BLaER1 treated with 17β-estradiol and CSF1 and Interleukin-3, amounts not matched to agents 10 nM and 100 nM (cell line): ENCODE results near the gene ADAMTS13.
A peak's percentile ranks its signal among the peaks of the same experiment; 100 is the strongest.

Experiments
- H3K27ac ChIP-seq, 11 experiments: shearing (Covaris generic); formaldehyde crosslinking; 2 replicates each; pipeline ENCODE4 v1.8.1; 2022
- H3K27me3 ChIP-seq, 11 experiments: shearing (Covaris generic); formaldehyde crosslinking; 2 replicates each; pipeline ENCODE4 v1.8.1; 2022
- H3K36me3 ChIP-seq, 11 experiments: shearing (Covaris generic); formaldehyde crosslinking; 2 replicates each; pipeline ENCODE4 v1.8.1; 2022
- H3K4me1 ChIP-seq, 10 experiments: shearing (Covaris generic); formaldehyde crosslinking; 2 replicates each; pipeline ENCODE4 v1.8.1; 2022
- H3K4me2 ChIP-seq, 11 experiments: shearing (Covaris generic); formaldehyde crosslinking; 2 replicates each; pipeline ENCODE4 v1.8.1; 2022
- H3K4me3 ChIP-seq, 10 experiments: shearing (Covaris generic); formaldehyde crosslinking; 2 replicates each; pipeline ENCODE4 v1.8.1; 2022
- H3K9ac ChIP-seq, 11 experiments: shearing (Covaris generic); formaldehyde crosslinking; 2 replicates each; pipeline ENCODE4 v1.8.1; 2022
- H3K9me3 ChIP-seq, 11 experiments: shearing (Covaris generic); formaldehyde crosslinking; replicated peaks in 1 of 11; 2 replicates each; pipeline ENCODE4 v1.8.1; 2022
- H4K20me1 ChIP-seq, 11 experiments: shearing (Covaris generic); formaldehyde crosslinking; 2 replicates each; pipeline ENCODE4 v1.8.1; 2022
- Cebpa-rat ChIP-seq, 11 experiments: shearing (Covaris generic); IDR thresholded peaks; 2 replicates each; pipeline ENCODE4 v1.8.1; 2022

ADAMTS13 gene

GRCh38 chr9:133459476-133460404 is 37.6 kb downstream of the ADAMTS13 start, which contains the start of gene CACFD1:
Gene CACFD1, plus strand, starts transcription at chr9:133459978. Its CDS starts 89 bp downstream, at chr9:133460067.
- Histone ChIP-seq H3K4me1 (peaks cover 30 to 67% (median 57%) of the 10 kb centered on the region in 10 experiments), H3K9ac (peak within 1 kb of the TSS; percentile 74 to 91 (median 87)), H3K9me3 (no peaks in the 10 kb centered on the region), H3K27me3 (no peaks in the 10 kb centered on the region), H3K4me2 (peak within 1 kb of the TSS; percentile 85 to 97 (median 91)), H3K4me3 (peak within 1 kb of the TSS; percentile 65 to 84 (median 76)), H3K27ac (peak within 1 kb of the TSS; percentile 56 to 88 (median 79); a peak in 21 of 22 replicates), H3K36me3 (peaks cover 0 to 8% (median 0%) of the 10 kb centered on the region in 11 experiments; a peak in 3 of 22 replicates), H4K20me1 (peaks cover 0 to 44% (median 41%) of the 10 kb centered on the region in 11 experiments; a peak in 17 of 22 replicates)
- TF ChIP-seq Cebpa-rat (IDR thresholded peaks at IDR 0.05): no peak

GRCh38 chr9:133460405-133461175 is 38.4 kb downstream of the ADAMTS13 start:
- Histone ChIP-seq H3K4me3 (peak overlapping the region; percentile 65 to 84 (median 76)), H3K9me3 (no peaks in the 10 kb centered on the region), H3K27ac (peak overlapping the region in 10 of 11 experiments; percentile 65 to 88 (median 80); a peak in 20 of 22 replicates), H3K36me3 (peaks cover 0 to 16% (median 0%) of the 10 kb centered on the region in 11 experiments; a peak in 5 of 22 replicates), H3K9ac (peak overlapping the region; percentile 74 to 91 (median 87); a peak in 21 of 22 replicates), H3K27me3 (no peaks in the 10 kb centered on the region), H3K4me2 (peak overlapping the region; percentile 79 to 97 (median 89)), H4K20me1 (peaks cover 0 to 52% (median 46%) of the 10 kb centered on the region in 11 experiments; a peak in 17 of 22 replicates), H3K4me1 (peaks cover 30 to 67% (median 57%) of the 10 kb centered on the region in 10 experiments)
- TF ChIP-seq Cebpa-rat (IDR thresholded peaks at IDR 0.05): no peak

GRCh38 chr9:133461975-133462374 is 39.8 kb downstream of the ADAMTS13 start:
- Histone ChIP-seq H3K9me3 (no peaks in the 10 kb centered on the region), H3K4me1 (peaks cover 30 to 66% (median 57%) of the 10 kb centered on the region in 10 experiments), H4K20me1 (peaks cover 0 to 57% (median 46%) of the 10 kb centered on the region in 11 experiments; a peak in 17 of 22 replicates), H3K4me3 (no peak overlapping the region), H3K4me2 (peak overlapping the region; percentile 36 to 97 (median 79); a peak in 19 of 22 replicates), H3K27me3 (no peaks in the 10 kb centered on the region), H3K36me3 (peaks cover 0 to 16% (median 0%) of the 10 kb centered on the region in 11 experiments; a peak in 6 of 22 replicates), H3K9ac (peak overlapping the region in 4 of 11 experiments; percentile 16 to 23 (median 18); a peak in 2 of 22 replicates), H3K27ac (no peak overlapping the region)
- no peak for TF ChIP-seq Cebpa-rat (IDR thresholded peaks at IDR 0.05)

GRCh38 chr9:133463234-133463863 is 41.2 kb downstream of the ADAMTS13 start:
- Histone ChIP-seq H3K4me3 (no peak overlapping the region), H3K27ac (no peak overlapping the region), H3K9me3 (no peaks in the 10 kb centered on the region), H4K20me1 (peaks cover 0 to 71% (median 46%) of the 10 kb centered on the region in 11 experiments; a peak in 17 of 22 replicates), H3K4me2 (peak overlapping the region in 8 of 11 experiments; percentile 58 to 89 (median 84); a peak in 18 of 22 replicates), H3K36me3 (peaks cover 0 to 19% (median under 1%) of the 10 kb centered on the region in 11 experiments; a peak in 7 of 22 replicates), H3K27me3 (no peaks in the 10 kb centered on the region), H3K9ac (peak overlapping the region in 4 of 11 experiments; percentile 16 to 25 (median 19); a peak in 4 of 22 replicates), H3K4me1 (peaks cover 30 to 66% (median 56%) of the 10 kb centered on the region in 10 experiments)
- no peak for TF ChIP-seq Cebpa-rat (IDR thresholded peaks at IDR 0.05)

GRCh38 chr9:133463864-133464615 is 41.9 kb downstream of the ADAMTS13 start:
- Histone ChIP-seq H3K4me2 (peak overlapping the region in 7 of 11 experiments; percentile 4 to 89 (median 26); a peak in 4 of 22 replicates), H4K20me1 (peaks cover 0 to 78% (median 46%) of the 10 kb centered on the region in 11 experiments; a peak in 17 of 22 replicates), H3K27ac (no peak overlapping the region), H3K9ac (peak overlapping the region in 2 of 11 experiments; percentile 4 to 18; a peak in 3 of 22 replicates), H3K36me3 (peaks cover 0 to 26% (median 4%) of the 10 kb centered on the region in 11 experiments; a peak in 7 of 22 replicates), H3K4me3 (no peak overlapping the region), H3K27me3 (no peaks in the 10 kb centered on the region), H3K9me3 (no peaks in the 10 kb centered on the region), H3K4me1 (peaks cover 25 to 59% (median 50%) of the 10 kb centered on the region in 10 experiments)
- no peak for TF ChIP-seq Cebpa-rat (IDR thresholded peaks at IDR 0.05)

- Histone ChIP-seq H4K20me1 (peaks cover 0 to 84% (median 46%) of the 10 kb centered on the region in 11 experiments; a peak in 17 of 22 replicates), H3K27me3 (no peaks in the 10 kb centered on the region), H3K9me3 (no peaks in the 10 kb centered on the region), H3K4me2 (peak overlapping the region in 3 of 11 experiments; percentile 11 to 89 (median 88); a peak in 1 of 22 replicates), H3K36me3 (peaks cover 0 to 32% (median 8%) of the 10 kb centered on the region in 11 experiments; a peak in 8 of 22 replicates), H3K4me1 (peaks cover 21 to 56% (median 46%) of the 10 kb centered on the region in 10 experiments), H3K27ac (no peak overlapping the region), H3K9ac (peak overlapping the region in 2 of 11 experiments; percentile 4 to 14; a peak in 2 of 22 replicates), H3K4me3 (no peak overlapping the region)
- TF ChIP-seq Cebpa-rat (IDR thresholded peaks at IDR 0.05): no peak
These were observed 42.5 kb downstream of the ADAMTS13 start for GRCh38 chr9:133464638-133465037.

- peaks cover 0 to 91% (median 44%) of the 10 kb centered on the region in 11 experiments; a peak in 17 of 22 replicates for H4K20me1 ChIP-seq
- peaks cover 0 to 35% (median 8%) of the 10 kb centered on the region in 11 experiments; a peak in 11 of 22 replicates for H3K36me3 ChIP-seq
- H3K9me3 ChIP-seq: no peaks in the 10 kb centered on the region
- no peak overlapping the region for H3K27ac ChIP-seq
- no peak overlapping the region for H3K4me2 ChIP-seq
- H3K27me3 ChIP-seq: no peaks in the 10 kb centered on the region
- H3K4me3 ChIP-seq: no peak overlapping the region
- H3K4me1 ChIP-seq: peaks cover 15 to 49% (median 40%) of the 10 kb centered on the region in 10 experiments
- no peak for TF ChIP-seq Cebpa-rat (IDR thresholded peaks at IDR 0.05)
- no peak overlapping the region for H3K9ac ChIP-seq
These were observed 43.8 kb downstream of the ADAMTS13 start for GRCh38 chr9:133465984-133466383.
